H1 (cell line): Measurements from ENCODE around the gene CEP44. TPM values are rescaled to one million over a fixed set of nuclear protein-coding genes. Genes with fewer than 3 reads are reported as not detected.

Experiments
- polyA plus RNA-seq, 7 experiments: library from polyadenylated mRNA; depleted of rRNA in 3 of 7; stranded (reverse) in 5 of 7; unstranded in 2 of 7; fragments of >200 nt in 5 of 7; fragments of 200-250 nt in 2 of 7; gene quantifications; 1 replicate in 5 of 7; 2 replicates in 1 of 7; 4 replicates in 1 of 7; pipeline versions ENCODE4 v1.2.1 to v1.2.3, GENCODE V29; 2011 to 2013; ENCODE audit warnings: missing spikeins in 2 of 7, mixed read lengths in 2 of 7
- total RNA-seq: library from RNA; stranded (reverse); fragmentation: NEBNext Ultra II Directional; extraction: Animal tissue kit (Norgen Biotek cat#: 25700); gene quantifications from 2 replicates; pipeline ENCODE4 v1.2.1, GENCODE V29; 2021
- TF ChIP-seq, protein P1 (sequence below): fragments of 300-600 bp; sonication (generic); IDR thresholded peaks from 2 replicates; pipeline ENCODE4 v1.7.1; 2012; ENCODE audit warnings: low read length, moderate library complexity, mild to moderate bottlenecking, inconsistent platforms; ENCODE audit not compliant: insufficient replicate concordance

CEP44 gene
- total and polyA plus RNA-seq, 2 of the 8 experiments (the other 6 are each of a cell fraction or from before 2014, with no cell fraction given) = 3.4 to 17.1 TPM

DNA sequence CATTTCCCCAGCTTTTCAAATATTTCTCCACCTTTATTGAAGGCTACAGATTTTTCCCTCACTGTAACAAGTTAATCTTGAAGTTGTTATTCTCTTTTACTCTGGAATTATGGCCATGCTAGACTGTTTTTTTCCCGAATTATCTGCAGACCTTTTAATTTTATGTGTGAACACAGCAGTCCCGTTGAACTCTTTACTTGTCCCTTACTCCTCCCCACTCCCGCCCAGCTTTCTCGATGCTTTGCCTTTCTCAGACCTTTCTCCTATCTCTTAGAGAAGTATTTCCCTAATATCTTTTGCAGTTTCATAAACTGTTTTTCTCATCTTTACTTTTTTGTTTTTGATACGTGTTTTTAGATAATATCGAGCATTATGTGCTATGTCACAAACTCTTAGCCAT, 776 bp downstream of the CEP44 start (continued):
- TF ChIP-seq, protein P1, sequence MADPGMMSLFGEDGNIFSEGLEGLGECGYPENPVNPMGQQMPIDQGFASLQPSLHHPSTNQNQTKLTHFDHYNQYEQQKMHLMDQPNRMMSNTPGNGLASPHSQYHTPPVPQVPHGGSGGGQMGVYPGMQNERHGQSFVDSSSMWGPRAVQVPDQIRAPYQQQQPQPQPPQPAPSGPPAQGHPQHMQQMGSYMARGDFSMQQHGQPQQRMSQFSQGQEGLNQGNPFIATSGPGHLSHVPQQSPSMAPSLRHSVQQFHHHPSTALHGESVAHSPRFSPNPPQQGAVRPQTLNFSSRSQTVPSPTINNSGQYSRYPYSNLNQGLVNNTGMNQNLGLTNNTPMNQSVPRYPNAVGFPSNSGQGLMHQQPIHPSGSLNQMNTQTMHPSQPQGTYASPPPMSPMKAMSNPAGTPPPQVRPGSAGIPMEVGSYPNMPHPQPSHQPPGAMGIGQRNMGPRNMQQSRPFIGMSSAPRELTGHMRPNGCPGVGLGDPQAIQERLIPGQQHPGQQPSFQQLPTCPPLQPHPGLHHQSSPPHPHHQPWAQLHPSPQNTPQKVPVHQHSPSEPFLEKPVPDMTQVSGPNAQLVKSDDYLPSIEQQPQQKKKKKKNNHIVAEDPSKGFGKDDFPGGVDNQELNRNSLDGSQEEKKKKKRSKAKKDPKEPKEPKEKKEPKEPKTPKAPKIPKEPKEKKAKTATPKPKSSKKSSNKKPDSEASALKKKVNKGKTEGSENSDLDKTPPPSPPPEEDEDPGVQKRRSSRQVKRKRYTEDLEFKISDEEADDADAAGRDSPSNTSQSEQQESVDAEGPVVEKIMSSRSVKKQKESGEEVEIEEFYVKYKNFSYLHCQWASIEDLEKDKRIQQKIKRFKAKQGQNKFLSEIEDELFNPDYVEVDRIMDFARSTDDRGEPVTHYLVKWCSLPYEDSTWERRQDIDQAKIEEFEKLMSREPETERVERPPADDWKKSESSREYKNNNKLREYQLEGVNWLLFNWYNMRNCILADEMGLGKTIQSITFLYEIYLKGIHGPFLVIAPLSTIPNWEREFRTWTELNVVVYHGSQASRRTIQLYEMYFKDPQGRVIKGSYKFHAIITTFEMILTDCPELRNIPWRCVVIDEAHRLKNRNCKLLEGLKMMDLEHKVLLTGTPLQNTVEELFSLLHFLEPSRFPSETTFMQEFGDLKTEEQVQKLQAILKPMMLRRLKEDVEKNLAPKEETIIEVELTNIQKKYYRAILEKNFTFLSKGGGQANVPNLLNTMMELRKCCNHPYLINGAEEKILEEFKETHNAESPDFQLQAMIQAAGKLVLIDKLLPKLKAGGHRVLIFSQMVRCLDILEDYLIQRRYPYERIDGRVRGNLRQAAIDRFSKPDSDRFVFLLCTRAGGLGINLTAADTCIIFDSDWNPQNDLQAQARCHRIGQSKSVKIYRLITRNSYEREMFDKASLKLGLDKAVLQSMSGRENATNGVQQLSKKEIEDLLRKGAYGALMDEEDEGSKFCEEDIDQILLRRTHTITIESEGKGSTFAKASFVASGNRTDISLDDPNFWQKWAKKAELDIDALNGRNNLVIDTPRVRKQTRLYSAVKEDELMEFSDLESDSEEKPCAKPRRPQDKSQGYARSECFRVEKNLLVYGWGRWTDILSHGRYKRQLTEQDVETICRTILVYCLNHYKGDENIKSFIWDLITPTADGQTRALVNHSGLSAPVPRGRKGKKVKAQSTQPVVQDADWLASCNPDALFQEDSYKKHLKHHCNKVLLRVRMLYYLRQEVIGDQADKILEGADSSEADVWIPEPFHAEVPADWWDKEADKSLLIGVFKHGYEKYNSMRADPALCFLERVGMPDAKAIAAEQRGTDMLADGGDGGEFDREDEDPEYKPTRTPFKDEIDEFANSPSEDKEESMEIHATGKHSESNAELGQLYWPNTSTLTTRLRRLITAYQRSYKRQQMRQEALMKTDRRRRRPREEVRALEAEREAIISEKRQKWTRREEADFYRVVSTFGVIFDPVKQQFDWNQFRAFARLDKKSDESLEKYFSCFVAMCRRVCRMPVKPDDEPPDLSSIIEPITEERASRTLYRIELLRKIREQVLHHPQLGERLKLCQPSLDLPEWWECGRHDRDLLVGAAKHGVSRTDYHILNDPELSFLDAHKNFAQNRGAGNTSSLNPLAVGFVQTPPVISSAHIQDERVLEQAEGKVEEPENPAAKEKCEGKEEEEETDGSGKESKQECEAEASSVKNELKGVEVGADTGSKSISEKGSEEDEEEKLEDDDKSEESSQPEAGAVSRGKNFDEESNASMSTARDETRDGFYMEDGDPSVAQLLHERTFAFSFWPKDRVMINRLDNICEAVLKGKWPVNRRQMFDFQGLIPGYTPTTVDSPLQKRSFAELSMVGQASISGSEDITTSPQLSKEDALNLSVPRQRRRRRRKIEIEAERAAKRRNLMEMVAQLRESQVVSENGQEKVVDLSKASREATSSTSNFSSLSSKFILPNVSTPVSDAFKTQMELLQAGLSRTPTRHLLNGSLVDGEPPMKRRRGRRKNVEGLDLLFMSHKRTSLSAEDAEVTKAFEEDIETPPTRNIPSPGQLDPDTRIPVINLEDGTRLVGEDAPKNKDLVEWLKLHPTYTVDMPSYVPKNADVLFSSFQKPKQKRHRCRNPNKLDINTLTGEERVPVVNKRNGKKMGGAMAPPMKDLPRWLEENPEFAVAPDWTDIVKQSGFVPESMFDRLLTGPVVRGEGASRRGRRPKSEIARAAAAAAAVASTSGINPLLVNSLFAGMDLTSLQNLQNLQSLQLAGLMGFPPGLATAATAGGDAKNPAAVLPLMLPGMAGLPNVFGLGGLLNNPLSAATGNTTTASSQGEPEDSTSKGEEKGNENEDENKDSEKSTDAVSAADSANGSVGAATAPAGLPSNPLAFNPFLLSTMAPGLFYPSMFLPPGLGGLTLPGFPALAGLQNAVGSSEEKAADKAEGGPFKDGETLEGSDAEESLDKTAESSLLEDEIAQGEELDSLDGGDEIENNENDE = no peak
